Fibroblast of lung (primary cell): ENCODE measurements around the gene DLGAP4. TPM values are rescaled to one million over a fixed set of nuclear protein-coding genes. Genes with fewer than 3 reads are reported as not detected.

Experiments used
- DNase-seq, 2 donors: peaks; one replicate each; pipeline versions ENCODE4 v3.0.0 to v3.0.0-alpha.2; 2010; ENCODE audit warnings: low read depth in 2 of 2
- H2AFZ ChIP-seq: 2 replicates; pipeline ENCODE4 v1.5.1; 2012; ENCODE audit warnings: low read length, control low read depth, inconsistent platforms
- H3K27ac ChIP-seq: 2 replicates; pipeline ENCODE4 v1.5.1; 2011; ENCODE audit warnings: low read length, control low read depth; ENCODE audit not compliant: insufficient read depth
- H3K27me3 ChIP-seq: 2 replicates; pipeline ENCODE4 v1.5.1; 2011; ENCODE audit warnings: mild to moderate bottlenecking, low read length; ENCODE audit not compliant: control insufficient read depth, insufficient read depth
- H3K36me3 ChIP-seq: 2 replicates; pipeline ENCODE4 v1.5.1; 2011; ENCODE audit warnings: low read length; ENCODE audit not compliant: control insufficient read depth, insufficient read depth
- H3K4me1 ChIP-seq: 2 replicates; pipeline ENCODE4 v1.5.1; 2011; ENCODE audit warnings: low read length; ENCODE audit not compliant: control insufficient read depth, insufficient read depth; ENCODE audit errors: extremely low read depth
- H3K4me2 ChIP-seq: 2 replicates; pipeline ENCODE4 v1.5.1; 2011; ENCODE audit warnings: low read length, control low read depth; ENCODE audit not compliant: insufficient read depth; ENCODE audit errors: extremely low read depth
- H3K4me3 ChIP-seq, 4 experiments: fragments of 200-600 bp in 1 of 4; sonication (generic) in 1 of 4; replicated peaks in 1 of 4; 2 replicates each; pipeline ENCODE4 v1.5.1; 2011 to 2016; ENCODE audit warnings: low read length in 4 of 4, low read depth in 3 of 4, mild to moderate bottlenecking in 3 of 4, control low read depth in 2 of 4, inconsistent platforms in 1 of 4, mixed read lengths in 1 of 4; ENCODE audit not compliant: insufficient read depth in 1 of 4; ENCODE audit errors: control extremely low read depth in 1 of 4
- H3K79me2 ChIP-seq: 2 replicates; pipeline ENCODE4 v1.5.1; 2012; ENCODE audit warnings: mild to moderate bottlenecking, low read length, inconsistent platforms; ENCODE audit not compliant: control insufficient read depth, insufficient read depth
- H3K9ac ChIP-seq: 2 replicates; pipeline ENCODE4 v1.5.1; 2011; ENCODE audit warnings: mild to moderate bottlenecking, low read length, control low read depth; ENCODE audit not compliant: insufficient read depth
- H3K9me3 ChIP-seq: 2 replicates; pipeline ENCODE4 v1.5.1; 2012; ENCODE audit warnings: low read depth, low read length; ENCODE audit not compliant: control insufficient read depth, insufficient read depth
- H4K20me1 ChIP-seq: 2 replicates; pipeline ENCODE4 v1.5.1; 2011; ENCODE audit warnings: low read length; ENCODE audit not compliant: control insufficient read depth, insufficient read depth; ENCODE audit errors: extremely low read depth
- EZH2 ChIP-seq: IDR thresholded peaks from 2 replicates; pipeline ENCODE4 v1.5.1; 2012; ENCODE audit warnings: low read length, control low read depth, mild to moderate bottlenecking; ENCODE audit errors: missing control alignments
- polyA plus RNA-seq, 2 donors: library from polyadenylated mRNA; depleted of rRNA in 1 of 2; stranded (reverse) in 1 of 2; unstranded in 1 of 2; fragments of >200 nt; gene quantifications; 2 replicates each; pipeline ENCODE4 v1.2.1, GENCODE V29; 2011 to 2012; ENCODE audit warnings: missing spikeins in 1 of 2
- total RNA-seq: library from RNA; depleted of rRNA; stranded (reverse); fragments of >200 nt; gene quantifications from 2 replicates; pipeline ENCODE4 v1.2.1, GENCODE V29; 2014
- TF ChIP-seq, protein P1 (sequence below), 2 donors: IDR thresholded peaks in 1 of 2; conservative IDR thresholded peaks in 1 of 2; 1 replicate in 1 of 2; 2 replicates in 1 of 2; pipeline ENCODE4 v1.5.1; 2011 to 2012; ENCODE audit warnings: low read length in 2 of 2, control low read depth in 1 of 2, inconsistent platforms in 1 of 2, low read depth in 1 of 2, mild to moderate bottlenecking in 1 of 2

The DLGAP4 gene
- total and polyA plus RNA-seq, 2 donors (not counting 1 experiment from before 2014, with no cell fraction given), result 25.9 to 26.9 TPM

DNA sequence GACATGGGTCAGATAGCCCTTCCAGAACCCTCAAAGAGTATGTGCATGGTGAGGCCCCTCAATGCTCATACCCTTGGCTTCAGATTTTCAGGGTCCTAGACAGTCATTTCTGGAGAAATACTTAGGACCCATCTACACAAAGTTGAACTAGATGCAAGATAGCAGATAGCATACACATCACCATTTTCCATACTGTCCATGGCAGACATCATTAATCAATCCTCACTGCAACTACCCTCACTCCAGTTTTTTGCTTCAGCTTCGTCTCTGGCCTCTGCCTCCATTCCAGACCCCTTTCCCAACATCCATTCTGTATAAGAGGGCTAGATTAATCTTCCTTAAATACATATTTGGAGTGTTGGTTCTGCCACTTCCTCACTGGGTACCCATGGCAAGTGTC is 139.7 kb downstream of the DLGAP4 start:
- H3K4me2 ChIP-seq, result no peak overlapping the region
- no peaks in the 10 kb centered on the region for H3K36me3 ChIP-seq
- H3K4me3 ChIP-seq, result no peak overlapping the region
- H3K27ac ChIP-seq, result no peak overlapping the region
- DNase-seq, result no peak
- H4K20me1 ChIP-seq, result no peaks in the 10 kb centered on the region
- no peaks in the 10 kb centered on the region for H3K9me3 ChIP-seq
- no peaks in the 10 kb centered on the region for H3K4me1 ChIP-seq
- H3K9ac ChIP-seq, result no peak overlapping the region
- no peaks in the 10 kb centered on the region for H3K27me3 ChIP-seq
- H2AFZ ChIP-seq, result no peak overlapping the region
- no peak for TF ChIP-seq EZH2
- TF ChIP-seq, protein P1, sequence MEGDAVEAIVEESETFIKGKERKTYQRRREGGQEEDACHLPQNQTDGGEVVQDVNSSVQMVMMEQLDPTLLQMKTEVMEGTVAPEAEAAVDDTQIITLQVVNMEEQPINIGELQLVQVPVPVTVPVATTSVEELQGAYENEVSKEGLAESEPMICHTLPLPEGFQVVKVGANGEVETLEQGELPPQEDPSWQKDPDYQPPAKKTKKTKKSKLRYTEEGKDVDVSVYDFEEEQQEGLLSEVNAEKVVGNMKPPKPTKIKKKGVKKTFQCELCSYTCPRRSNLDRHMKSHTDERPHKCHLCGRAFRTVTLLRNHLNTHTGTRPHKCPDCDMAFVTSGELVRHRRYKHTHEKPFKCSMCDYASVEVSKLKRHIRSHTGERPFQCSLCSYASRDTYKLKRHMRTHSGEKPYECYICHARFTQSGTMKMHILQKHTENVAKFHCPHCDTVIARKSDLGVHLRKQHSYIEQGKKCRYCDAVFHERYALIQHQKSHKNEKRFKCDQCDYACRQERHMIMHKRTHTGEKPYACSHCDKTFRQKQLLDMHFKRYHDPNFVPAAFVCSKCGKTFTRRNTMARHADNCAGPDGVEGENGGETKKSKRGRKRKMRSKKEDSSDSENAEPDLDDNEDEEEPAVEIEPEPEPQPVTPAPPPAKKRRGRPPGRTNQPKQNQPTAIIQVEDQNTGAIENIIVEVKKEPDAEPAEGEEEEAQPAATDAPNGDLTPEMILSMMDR (conservative IDR thresholded peaks at IDR 0.05 in 1 of 2, IDR thresholded peaks at IDR 0.05 in 1 of 2; ENCODE audit: low read depth in 1 of 2, low read length in 2 of 2), result no peak
- no peaks in the 10 kb centered on the region for H3K79me2 ChIP-seq

DNA sequence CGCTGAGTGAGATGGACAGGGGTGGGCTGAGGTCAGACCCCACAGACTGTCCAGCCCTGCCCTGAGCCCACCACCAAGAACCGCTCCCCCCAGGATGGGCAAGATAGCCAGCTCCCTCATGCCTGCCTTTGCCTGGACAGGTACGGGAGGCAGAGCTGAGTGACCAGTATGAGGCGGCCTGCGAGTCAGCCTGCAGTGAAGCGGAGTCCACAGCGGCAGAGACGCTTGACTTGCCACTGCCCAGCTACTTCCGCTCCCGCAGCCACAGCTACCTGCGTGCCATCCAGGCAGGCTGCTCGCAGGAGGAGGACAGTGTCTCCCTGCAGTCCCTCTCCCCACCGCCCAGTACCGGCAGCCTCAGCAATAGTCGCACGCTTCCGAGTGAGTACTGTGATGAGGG is 140.4 kb downstream of the DLGAP4 start:
- Histone ChIP-seq H3K27me3 (no peaks in the 10 kb centered on the region), H3K4me2 (no peak overlapping the region), H3K9ac (no peak overlapping the region), H3K27ac (no peak overlapping the region), H4K20me1 (no peaks in the 10 kb centered on the region), H3K79me2 (no peaks in the 10 kb centered on the region), H2AFZ (no peak overlapping the region), H3K36me3 (no peaks in the 10 kb centered on the region), H3K4me3 (no peak overlapping the region), H3K9me3 (no peaks in the 10 kb centered on the region), H3K4me1 (no peaks in the 10 kb centered on the region)
- no peak for DNase-seq
- TF ChIP-seq, protein P1 (conservative IDR thresholded peaks at IDR 0.05 in 1 of 2, IDR thresholded peaks at IDR 0.05 in 1 of 2; ENCODE audit: low read depth in 1 of 2, low read length in 2 of 2), result no peak
- no peak for TF ChIP-seq EZH2

DNA sequence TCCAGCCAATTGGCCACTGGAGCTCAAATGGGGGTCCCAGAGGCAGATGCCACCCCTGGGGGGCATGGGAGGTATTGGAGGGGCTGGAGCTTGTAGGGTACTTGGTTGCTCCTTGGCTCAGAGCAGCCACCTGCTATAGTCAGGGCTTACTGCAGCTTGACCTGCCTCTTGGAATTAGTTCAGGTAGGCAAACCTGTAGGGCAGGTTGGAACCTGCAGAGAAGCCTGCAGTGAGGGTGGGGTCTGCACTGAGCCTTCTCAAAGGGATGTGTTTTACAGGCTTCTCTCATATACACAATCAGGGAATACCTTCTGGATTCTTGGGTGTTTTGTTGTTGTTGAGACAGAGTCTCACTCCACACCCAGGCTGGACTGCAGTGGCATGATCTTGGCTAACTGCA is 141.0 kb downstream of the DLGAP4 start:
- H3K27ac ChIP-seq, result no peak overlapping the region
- no peak for DNase-seq
- H3K27me3 ChIP-seq, result no peaks in the 10 kb centered on the region
- no peaks in the 10 kb centered on the region for H4K20me1 ChIP-seq
- no peaks in the 10 kb centered on the region for H3K36me3 ChIP-seq
- no peak overlapping the region for H2AFZ ChIP-seq
- H3K9ac ChIP-seq, result no peak overlapping the region
- no peak overlapping the region for H3K4me2 ChIP-seq
- H3K9me3 ChIP-seq, result no peaks in the 10 kb centered on the region
- TF ChIP-seq EZH2, result no peak
- TF ChIP-seq, protein P1 (conservative IDR thresholded peaks at IDR 0.05 in 1 of 2, IDR thresholded peaks at IDR 0.05 in 1 of 2; ENCODE audit: low read depth in 1 of 2, low read length in 2 of 2), result no peak
- no peaks in the 10 kb centered on the region for H3K79me2 ChIP-seq
- H3K4me1 ChIP-seq, result no peaks in the 10 kb centered on the region
- H3K4me3 ChIP-seq, result no peak overlapping the region
